Activated CD4-positive, alpha-beta T cell treated with anti-CD3 and anti-CD28 coated beads, Interleukin-2, amount 50 U/mL, for 1 hour (primary cell): ENCODE results near the gene MAG.

ENCODE experiments used
- DNase-seq: peaks from one replicate; pipeline ENCODE4 v3.0.0-alpha.2; 2020

The MAG gene

GRCh38 chr19:35321291-35321690 lies 29.3 kb downstream of the MAG start:
- DNase-seq, result no peak

GRCh38 chr19:35322014-35322413 lies 30.1 kb downstream of the MAG start:
- no peak for DNase-seq

GRCh38 chr19:35327642-35328041 lies 35.7 kb downstream of the MAG start:
- DNase-seq, result no peak

GRCh38 chr19:35328851-35329285 lies 36.9 kb downstream of the MAG start, which contains the start of gene CD22:
CD22 (plus strand) TSS chr19:35329187; CDS start chr19:35332041, 2,854 bp downstream.
- DNase-seq, result no peak

GRCh38 chr19:35329323-35329722 lies 37.4 kb downstream of the MAG start:
- no peak for DNase-seq

- no peak for DNase-seq
Measured at GRCh38 chr19:35330475-35330874, 38.5 kb downstream of the MAG start.

GRCh38 chr19:35331551-35332214 lies 39.7 kb downstream of the MAG start:
- no peak for DNase-seq

- DNase-seq, result no peak
Measured at GRCh38 chr19:35332817-35333216, 40.9 kb downstream of the MAG start.

- no peak for DNase-seq
Measured at GRCh38 chr19:35334144-35334753, 42.3 kb downstream of the MAG start.

GRCh38 chr19:35336166-35336955 lies 44.4 kb downstream of the MAG start:
- no peak for DNase-seq

GRCh38 chr19:35337097-35337983 lies 45.4 kb downstream of the MAG start:
- DNase-seq, result no peak

- no peak for DNase-seq
Measured at GRCh38 chr19:35337984-35338296, 46.0 kb downstream of the MAG start.

- no peak for DNase-seq
Measured at GRCh38 chr19:35340431-35340830, 48.5 kb downstream of the MAG start.

- no peak for DNase-seq
Measured at GRCh38 chr19:35341006-35341405, 49.0 kb downstream of the MAG start.

GRCh38 chr19:35341565-35342225 lies 49.7 kb downstream of the MAG start:
- no peak for DNase-seq

- no peak for DNase-seq
Measured at GRCh38 chr19:35342430-35342829, 50.5 kb downstream of the MAG start.

GRCh38 chr19:35344511-35345031 lies 52.6 kb downstream of the MAG start:
- DNase-seq, result no peak

- no peak for DNase-seq
Measured at GRCh38 chr19:35345671-35346111, 53.7 kb downstream of the MAG start.

- peak; percentile 73 for DNase-seq
Measured at GRCh38 chr19:35346193-35347052, 54.5 kb downstream of the MAG start.

GRCh38 chr19:35347171-35347929 lies 55.4 kb downstream of the MAG start, which contains the start of gene FFAR1:
FFAR1 (plus strand) TSS chr19:35347902; CDS start chr19:35351552, 3,650 bp downstream.
- DNase-seq, result peak; percentile 36
